BLaER1 treated with 17β-estradiol and CSF1 and Interleukin-3, amounts not matched to agents 10 nM and 100 nM (cell line): ENCODE results near the gene CAND1.

Experiments
- H3K27ac ChIP-seq, 11 experiments: shearing (Covaris generic); formaldehyde crosslinking; 2 replicates each; pipeline ENCODE4 v1.8.1; 2022
- H3K27me3 ChIP-seq, 11 experiments: shearing (Covaris generic); formaldehyde crosslinking; 2 replicates each; pipeline ENCODE4 v1.8.1; 2022
- H3K36me3 ChIP-seq, 11 experiments: shearing (Covaris generic); formaldehyde crosslinking; 2 replicates each; pipeline ENCODE4 v1.8.1; 2022
- H3K4me1 ChIP-seq, 10 experiments: shearing (Covaris generic); formaldehyde crosslinking; 2 replicates each; pipeline ENCODE4 v1.8.1; 2022
- H3K4me2 ChIP-seq, 11 experiments: shearing (Covaris generic); formaldehyde crosslinking; 2 replicates each; pipeline ENCODE4 v1.8.1; 2022
- H3K4me3 ChIP-seq, 10 experiments: shearing (Covaris generic); formaldehyde crosslinking; 2 replicates each; pipeline ENCODE4 v1.8.1; 2022
- H3K9ac ChIP-seq, 11 experiments: shearing (Covaris generic); formaldehyde crosslinking; 2 replicates each; pipeline ENCODE4 v1.8.1; 2022
- H3K9me3 ChIP-seq, 11 experiments: shearing (Covaris generic); formaldehyde crosslinking; replicated peaks in 1 of 11; 2 replicates each; pipeline ENCODE4 v1.8.1; 2022
- H4K20me1 ChIP-seq, 11 experiments: shearing (Covaris generic); formaldehyde crosslinking; 2 replicates each; pipeline ENCODE4 v1.8.1; 2022
- Cebpa-rat ChIP-seq, 11 experiments: shearing (Covaris generic); IDR thresholded peaks; 2 replicates each; pipeline ENCODE4 v1.8.1; 2022

Gene CAND1

DNA sequence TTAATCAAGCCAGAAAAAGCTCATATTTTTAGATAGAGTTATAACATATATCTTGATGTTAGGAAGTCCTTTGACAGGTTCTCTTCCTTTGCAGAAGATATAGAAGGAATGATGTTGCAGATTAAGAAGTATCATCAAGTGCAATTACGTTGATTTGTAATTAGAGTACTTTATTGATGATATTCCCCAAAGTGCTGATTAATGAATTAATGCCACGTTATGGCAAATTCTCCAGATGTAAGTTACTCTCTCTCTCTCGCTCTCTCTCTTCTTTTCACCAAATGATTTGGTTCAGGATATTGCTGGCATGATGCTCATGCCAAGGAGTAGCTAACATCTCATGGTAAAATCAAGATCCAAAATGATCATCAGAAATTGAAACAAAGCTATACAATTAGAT is 18.1 kb upstream of the CAND1 start:
- no peaks in the 10 kb centered on the region for H3K27me3 ChIP-seq
- H3K9ac ChIP-seq = no peak overlapping the region
- H3K9me3 ChIP-seq = no peaks in the 10 kb centered on the region
- H3K4me2 ChIP-seq = no peak overlapping the region
- H3K4me1 ChIP-seq = no peaks in the 10 kb centered on the region
- H3K36me3 ChIP-seq = no peaks in the 10 kb centered on the region
- no peak overlapping the region for H3K27ac ChIP-seq
- no peak for TF ChIP-seq Cebpa-rat (IDR thresholded peaks at IDR 0.05)
- no peak overlapping the region for H3K4me3 ChIP-seq
- H4K20me1 ChIP-seq = no peaks in the 10 kb centered on the region

DNA sequence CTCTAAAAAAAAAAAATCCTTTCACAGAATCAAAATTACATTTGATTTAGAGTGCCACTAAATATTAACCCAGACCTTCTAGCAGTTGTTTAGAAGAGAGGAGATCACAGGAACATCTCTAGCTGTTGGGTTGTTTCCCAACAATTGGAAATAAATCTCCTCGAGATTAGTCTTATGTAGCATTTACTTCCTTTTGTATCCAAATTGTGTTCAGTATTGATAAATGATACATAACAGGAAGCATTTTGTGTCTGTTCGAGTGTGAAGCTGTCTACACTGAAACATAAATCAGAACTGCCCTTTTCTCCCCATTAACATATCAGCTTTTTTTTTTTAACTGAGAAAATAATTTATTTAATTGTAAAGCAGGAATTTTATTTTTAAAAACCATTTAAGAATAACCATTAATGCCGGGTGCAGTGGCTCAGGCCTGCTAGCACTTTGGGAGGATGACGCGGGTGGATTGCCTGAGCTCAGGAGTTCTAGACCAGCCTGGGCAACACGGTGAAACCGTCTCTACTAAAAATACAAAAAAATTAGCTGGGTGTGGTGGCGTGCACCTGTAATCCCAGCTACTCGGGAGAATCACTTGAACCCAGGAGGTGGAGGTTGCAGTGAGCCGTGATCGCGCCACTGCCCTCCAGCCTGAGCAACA is 14.7 kb upstream of the CAND1 start:
- no peak overlapping the region for H3K4me3 ChIP-seq
- no peaks in the 10 kb centered on the region for H4K20me1 ChIP-seq
- H3K4me1 ChIP-seq = no peaks in the 10 kb centered on the region
- no peak overlapping the region for H3K27ac ChIP-seq
- H3K27me3 ChIP-seq = no peaks in the 10 kb centered on the region
- TF ChIP-seq Cebpa-rat (IDR thresholded peaks at IDR 0.05) = no peak
- H3K9me3 ChIP-seq = no peaks in the 10 kb centered on the region
- no peak overlapping the region for H3K9ac ChIP-seq
- no peaks in the 10 kb centered on the region for H3K36me3 ChIP-seq
- no peak overlapping the region for H3K4me2 ChIP-seq

DNA sequence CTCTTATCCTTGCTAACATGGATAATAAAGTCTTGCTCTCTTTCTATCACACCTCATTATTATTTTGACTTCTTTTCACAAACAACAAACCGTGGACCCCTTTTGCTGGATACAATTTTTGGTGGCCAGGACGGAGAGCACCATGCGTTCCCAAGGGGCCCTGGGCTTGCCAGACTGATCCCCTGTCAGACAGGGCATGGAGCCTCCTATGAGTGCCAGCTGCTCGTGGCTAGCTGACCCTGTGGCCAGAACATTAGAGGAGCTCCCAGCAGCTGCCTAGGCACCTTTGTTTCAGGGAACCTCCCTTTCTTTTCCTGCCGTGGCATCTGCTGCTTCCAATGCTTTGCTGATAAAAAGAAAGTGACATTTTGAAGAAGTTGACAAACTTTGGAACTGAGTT is 12.5 kb upstream of the CAND1 start:
- H3K9me3 ChIP-seq = no peaks in the 10 kb centered on the region
- no peak overlapping the region for H3K4me3 ChIP-seq
- no peaks in the 10 kb centered on the region for H3K36me3 ChIP-seq
- no peak for TF ChIP-seq Cebpa-rat (IDR thresholded peaks at IDR 0.05)
- no peak overlapping the region for H3K4me2 ChIP-seq
- no peaks in the 10 kb centered on the region for H3K4me1 ChIP-seq
- H3K9ac ChIP-seq = no peak overlapping the region
- H3K27me3 ChIP-seq = no peaks in the 10 kb centered on the region
- no peaks in the 10 kb centered on the region for H4K20me1 ChIP-seq
- no peak overlapping the region for H3K27ac ChIP-seq

DNA sequence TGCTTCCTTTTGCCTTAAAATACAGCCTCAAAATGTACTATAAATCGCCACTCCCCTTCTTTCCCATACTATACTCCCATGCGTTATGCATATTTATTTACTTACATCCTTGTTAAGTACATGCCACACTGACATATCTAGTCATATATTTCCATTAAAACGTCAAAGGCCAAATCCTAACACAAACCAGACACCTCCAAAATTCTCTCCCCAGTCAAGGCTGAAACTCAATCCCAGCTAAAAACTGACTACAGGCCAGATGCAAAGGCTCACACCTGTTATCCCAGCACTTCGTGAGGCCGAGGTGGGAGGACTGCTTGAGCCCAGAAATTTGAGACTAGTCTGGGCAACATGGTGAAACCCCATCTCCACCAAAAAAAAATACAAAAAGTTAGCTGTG is 5.7 kb upstream of the CAND1 start:
- H4K20me1 ChIP-seq = no peaks in the 10 kb centered on the region
- no peak overlapping the region for H3K4me2 ChIP-seq
- TF ChIP-seq Cebpa-rat (IDR thresholded peaks at IDR 0.05) = no peak
- no peak overlapping the region for H3K27ac ChIP-seq
- H3K9ac ChIP-seq = no peak overlapping the region
- no peaks in the 10 kb centered on the region for H3K27me3 ChIP-seq
- H3K4me3 ChIP-seq = no peak overlapping the region
- H3K36me3 ChIP-seq = no peaks in the 10 kb centered on the region
- H3K4me1 ChIP-seq = peaks cover 7 to 10% (median 9%) of the 10 kb centered on the region in 10 experiments; a peak in 17 of 20 replicates
- peaks cover 0 to 9% (median 0%) of the 10 kb centered on the region in 11 experiments; a peak in 1 of 22 replicates for H3K9me3 ChIP-seq

- Histone ChIP-seq H3K9ac (peak overlapping the region; percentile 89 to 96 (median 96)), H3K27ac (peak overlapping the region; percentile 90 to 98 (median 95)), H3K4me1 (peaks cover 17 to 37% (median 27%) of the 10 kb centered on the region in 10 experiments), H3K4me2 (peak overlapping the region; percentile 69 to 95 (median 84)), H4K20me1 (peaks cover 22 to 38% (median 36%) of the 10 kb centered on the region in 11 experiments; a peak in 20 of 22 replicates), H3K9me3 (peaks cover 0 to 9% (median 0%) of the 10 kb centered on the region in 11 experiments; a peak in 1 of 22 replicates), H3K27me3 (no peaks in the 10 kb centered on the region), H3K4me3 (peak overlapping the region; percentile 82 to 98 (median 93)), H3K36me3 (peaks cover 0 to 11% (median 10%) of the 10 kb centered on the region in 11 experiments; a peak in 14 of 22 replicates)
- no peak for TF ChIP-seq Cebpa-rat (IDR thresholded peaks at IDR 0.05)
Measured at GRCh38 chr12:67268335-67268895, 743 bp upstream of the CAND1 start.

- peak overlapping the region; percentile 90 to 98 (median 95) for H3K27ac ChIP-seq
Measured at GRCh38 chr12:67269633-67270573, 745 bp downstream of the CAND1 start.

DNA sequence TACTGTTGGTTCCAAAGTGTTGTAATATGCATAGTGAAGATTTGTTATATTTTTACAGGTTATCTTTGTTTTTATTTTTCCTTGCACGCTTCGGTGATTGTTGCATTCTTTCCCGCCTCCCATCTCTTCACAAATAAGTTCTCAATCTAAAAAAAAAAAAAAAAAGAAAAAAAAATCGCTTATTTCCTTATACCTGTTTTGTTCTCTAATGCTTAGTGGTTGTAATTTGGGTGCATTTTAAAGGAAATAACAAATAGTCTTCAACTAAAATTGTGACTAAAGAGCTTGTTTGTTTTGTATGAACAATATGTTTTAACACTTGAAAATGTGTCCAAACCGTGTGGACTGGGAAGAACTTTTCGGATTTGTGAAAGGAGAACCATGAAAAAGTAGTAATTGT is 1.5 kb downstream of the CAND1 start:
- no peak for TF ChIP-seq Cebpa-rat (IDR thresholded peaks at IDR 0.05)
- Histone ChIP-seq H3K4me3 (peak overlapping the region; percentile 82 to 98 (median 93)), H3K27me3 (no peaks in the 10 kb centered on the region), H3K9ac (peak overlapping the region; percentile 89 to 96 (median 96)), H3K4me2 (peak overlapping the region; percentile 79 to 93 (median 85)), H3K27ac (peak overlapping the region in 10 of 11 experiments; percentile 90 to 98 (median 96); a peak in 20 of 22 replicates), H3K9me3 (peaks cover 0 to 9% (median 0%) of the 10 kb centered on the region in 11 experiments; a peak in 1 of 22 replicates), H3K36me3 (peaks cover 0 to 33% (median 31%) of the 10 kb centered on the region in 11 experiments; a peak in 17 of 22 replicates), H4K20me1 (peaks cover 31 to 60% (median 58%) of the 10 kb centered on the region in 11 experiments; a peak in 21 of 22 replicates), H3K4me1 (peaks cover 18 to 56% (median 29%) of the 10 kb centered on the region in 10 experiments)

More at GRCh38 chr12:67269633-67270573, 745 bp downstream of the CAND1 start:
- Histone ChIP-seq H3K36me3 (peaks cover 0 to 26% (median 23%) of the 10 kb centered on the region in 11 experiments; a peak in 16 of 22 replicates), H3K4me2 (peak overlapping the region; percentile 79 to 93 (median 85)), H3K9ac (peak overlapping the region; percentile 89 to 96 (median 96)), H3K9me3 (peaks cover 0 to 9% (median 0%) of the 10 kb centered on the region in 11 experiments; a peak in 1 of 22 replicates), H3K27me3 (no peaks in the 10 kb centered on the region), H3K4me3 (peak overlapping the region; percentile 82 to 98 (median 93)), H3K4me1 (peaks cover 18 to 49% (median 29%) of the 10 kb centered on the region in 10 experiments), H4K20me1 (peaks cover 24 to 53% (median 50%) of the 10 kb centered on the region in 11 experiments; a peak in 20 of 22 replicates)
- TF ChIP-seq Cebpa-rat (IDR thresholded peaks at IDR 0.05) = no peak

DNA sequence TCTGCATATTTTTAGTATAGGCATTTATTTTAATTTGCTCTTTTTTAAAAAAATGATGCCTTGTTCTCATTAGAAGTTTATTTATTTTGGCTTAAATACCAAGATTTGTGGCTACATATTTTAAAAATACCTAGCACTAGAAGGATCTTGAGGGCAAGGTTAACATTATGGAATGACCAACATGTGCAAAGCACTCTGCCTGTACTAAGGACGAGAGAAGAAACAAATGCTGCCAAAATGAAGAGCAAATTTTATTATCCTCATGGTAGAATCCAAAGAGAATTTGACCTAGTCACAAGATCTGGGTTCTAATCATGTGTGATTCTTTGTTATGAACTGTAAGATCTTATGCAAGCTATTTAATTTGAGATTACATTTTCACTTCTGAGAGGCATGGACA is 2.8 kb downstream of the CAND1 start:
- Histone ChIP-seq H4K20me1 (peaks cover 43 to 74% (median 71%) of the 10 kb centered on the region in 11 experiments; a peak in 21 of 22 replicates), H3K27ac (no peak overlapping the region), H3K4me2 (peak overlapping the region in 10 of 11 experiments; percentile 31 to 93 (median 84); a peak in 19 of 22 replicates), H3K9me3 (no peaks in the 10 kb centered on the region), H3K27me3 (no peaks in the 10 kb centered on the region), H3K4me1 (peaks cover 18 to 69% (median 33%) of the 10 kb centered on the region in 10 experiments), H3K36me3 (peaks cover 0 to 47% (median 35%) of the 10 kb centered on the region in 11 experiments; a peak in 17 of 22 replicates), H3K4me3 (peak overlapping the region in 2 of 10 experiments; percentile 88 to 93; a peak in 4 of 20 replicates), H3K9ac (peak overlapping the region in 2 of 11 experiments; percentile 48 to 96; a peak in 3 of 22 replicates)
- TF ChIP-seq Cebpa-rat (IDR thresholded peaks at IDR 0.05) = no peak
